ENCODE measurements around the gene LY86.

DNA sequence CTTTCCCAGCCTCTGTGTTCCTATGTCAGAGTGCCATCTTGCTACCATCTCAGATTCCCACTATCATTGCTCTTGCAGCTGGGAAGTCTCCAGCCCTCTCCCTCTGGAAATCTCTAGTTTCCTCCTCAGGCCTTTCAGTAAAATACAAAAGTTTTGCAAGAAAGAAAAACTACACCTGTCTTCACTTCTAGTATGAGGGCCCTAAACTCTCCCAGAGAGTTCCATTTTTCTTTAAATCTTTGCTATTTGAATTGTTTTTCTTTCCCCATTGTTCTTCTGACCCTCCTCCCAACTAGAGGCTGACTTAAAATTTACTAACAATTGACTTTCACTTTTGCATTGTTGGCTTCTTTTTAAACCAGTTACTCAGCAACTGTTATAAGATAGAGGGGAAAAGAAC lies 62.8 kb downstream of the LY86 start:
- TF ChIP-seq, protein P1, sequence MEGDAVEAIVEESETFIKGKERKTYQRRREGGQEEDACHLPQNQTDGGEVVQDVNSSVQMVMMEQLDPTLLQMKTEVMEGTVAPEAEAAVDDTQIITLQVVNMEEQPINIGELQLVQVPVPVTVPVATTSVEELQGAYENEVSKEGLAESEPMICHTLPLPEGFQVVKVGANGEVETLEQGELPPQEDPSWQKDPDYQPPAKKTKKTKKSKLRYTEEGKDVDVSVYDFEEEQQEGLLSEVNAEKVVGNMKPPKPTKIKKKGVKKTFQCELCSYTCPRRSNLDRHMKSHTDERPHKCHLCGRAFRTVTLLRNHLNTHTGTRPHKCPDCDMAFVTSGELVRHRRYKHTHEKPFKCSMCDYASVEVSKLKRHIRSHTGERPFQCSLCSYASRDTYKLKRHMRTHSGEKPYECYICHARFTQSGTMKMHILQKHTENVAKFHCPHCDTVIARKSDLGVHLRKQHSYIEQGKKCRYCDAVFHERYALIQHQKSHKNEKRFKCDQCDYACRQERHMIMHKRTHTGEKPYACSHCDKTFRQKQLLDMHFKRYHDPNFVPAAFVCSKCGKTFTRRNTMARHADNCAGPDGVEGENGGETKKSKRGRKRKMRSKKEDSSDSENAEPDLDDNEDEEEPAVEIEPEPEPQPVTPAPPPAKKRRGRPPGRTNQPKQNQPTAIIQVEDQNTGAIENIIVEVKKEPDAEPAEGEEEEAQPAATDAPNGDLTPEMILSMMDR (IDR thresholded peaks at IDR 0.05; ENCODE audit: low read depth, low read length): no peak
- no peak for TF ChIP-seq EZH2phosphoT487 (IDR thresholded peaks at IDR 0.05; ENCODE audit: low read depth)
